ENCODE data around the gene LILRB3. TPM values are rescaled to one million over a fixed set of nuclear protein-coding genes. Genes with fewer than 3 reads are reported as not detected.
A peak's percentile ranks its signal among the peaks of the same experiment; 100 is the strongest.
"Not testable (repeated sequence)": the region's sequence is repeated elsewhere in the genome, so short reads cannot be mapped to it uniquely, and the experiment has no call there.

Gene LILRB3
- 1 to 10 TPM in 3 of 4 donors, under 1 TPM in 1; 0.47 to 2.2 (median 1.3) TPM for polyA plus RNA-seq (ENCODE audit: insufficient read length in 4 of 4)

DNA sequence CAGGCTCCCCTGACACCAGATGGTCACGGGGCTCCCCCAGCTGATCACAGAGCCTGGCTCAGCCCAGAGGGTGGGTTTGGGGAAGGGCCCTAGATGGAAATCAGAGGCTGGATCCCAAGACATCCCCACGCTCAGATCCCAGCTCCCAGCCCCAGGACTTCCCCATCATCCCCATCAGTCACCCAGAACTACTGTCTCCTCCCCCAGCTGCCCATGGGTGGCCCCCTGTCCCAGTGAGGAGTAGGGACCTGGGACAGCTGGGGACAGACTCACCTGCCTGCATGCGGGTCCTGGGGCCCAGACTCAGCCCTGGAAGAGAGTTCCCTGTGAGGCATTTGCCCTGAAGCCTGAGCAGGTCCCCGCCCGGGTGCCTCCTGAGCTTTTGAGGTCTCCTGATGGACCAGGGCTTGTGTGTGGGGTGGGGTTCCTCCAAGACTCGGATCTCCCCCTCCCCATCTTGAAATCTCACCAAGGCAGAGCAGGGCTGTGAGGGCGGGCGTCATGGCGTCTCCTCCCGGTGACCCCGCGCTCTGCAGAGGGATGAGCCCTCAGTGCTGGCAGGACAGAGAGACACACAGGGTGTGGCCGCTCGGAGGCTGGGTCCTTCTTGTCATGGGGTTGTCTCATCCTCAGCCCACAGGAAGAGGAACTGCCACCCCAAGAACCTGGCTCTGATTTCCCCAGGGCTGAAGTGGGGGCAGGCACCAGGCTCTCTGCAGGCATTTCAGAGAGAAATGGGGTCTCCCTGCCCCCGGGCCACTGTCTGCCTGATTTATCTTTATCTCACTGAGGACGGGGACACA lies at the start of gene LILRB3:
Gene LILRB3 (minus strand): TSS at position 534 of the 803 bp plus-strand sequence. CDS start 31 bp downstream, at position 503.
- not testable (repeated sequence) for DNase-seq (ENCODE audit: low read depth in 4 of 4, low spot score in 2 of 4)

DNA sequence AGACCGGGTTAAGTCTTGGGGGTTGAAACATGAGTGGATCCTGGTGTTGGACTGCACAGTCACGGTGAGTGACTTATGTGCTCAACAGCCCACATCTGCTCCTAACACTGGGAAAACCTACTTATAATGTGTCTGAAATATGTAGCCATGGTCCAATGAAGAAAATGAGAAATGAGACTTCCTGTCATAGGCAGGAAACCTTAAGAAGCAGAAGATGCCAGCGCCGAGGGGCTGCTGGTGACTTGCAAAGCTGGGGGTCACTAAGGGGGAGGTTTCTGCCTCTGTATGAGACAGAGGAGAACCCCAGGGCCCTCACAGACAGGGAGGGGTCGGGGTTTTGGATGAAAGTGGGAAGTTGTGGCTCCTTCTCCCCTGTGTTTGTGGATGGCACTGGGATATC lies 49.4 kb upstream of the LILRB3 start:
- not testable (repeated sequence) for DNase-seq (ENCODE audit: low read depth in 4 of 4, low spot score in 2 of 4)

DNA sequence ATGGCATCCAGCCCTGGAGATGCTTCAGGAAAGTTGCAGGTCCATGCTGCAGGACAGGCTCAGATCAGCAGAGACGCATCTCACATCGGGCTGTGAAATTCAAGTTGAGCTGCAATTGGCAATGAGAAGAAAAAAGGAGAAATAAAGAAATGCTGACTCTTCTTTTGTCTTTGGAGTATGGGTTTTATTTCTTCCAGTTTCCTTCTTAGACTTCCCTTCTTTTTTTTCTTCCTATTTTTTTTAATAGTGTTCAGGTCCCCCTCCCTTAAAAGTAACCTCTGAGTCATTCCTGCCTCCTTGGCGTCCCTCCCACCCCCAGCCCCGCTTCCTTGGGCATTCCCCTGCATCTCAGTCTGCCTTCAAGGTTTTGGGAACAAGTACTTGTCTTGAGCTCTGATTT lies 48.8 kb upstream of the LILRB3 start:
- DNase-seq (ENCODE audit: low read depth in 4 of 4, low spot score in 2 of 4) = not testable (repeated sequence)

GRCh38 chr19:54271106-54271505 lies 48.3 kb upstream of the LILRB3 start:
- DNase-seq (ENCODE audit: low read depth in 4 of 4, low spot score in 2 of 4) = no peak

DNA sequence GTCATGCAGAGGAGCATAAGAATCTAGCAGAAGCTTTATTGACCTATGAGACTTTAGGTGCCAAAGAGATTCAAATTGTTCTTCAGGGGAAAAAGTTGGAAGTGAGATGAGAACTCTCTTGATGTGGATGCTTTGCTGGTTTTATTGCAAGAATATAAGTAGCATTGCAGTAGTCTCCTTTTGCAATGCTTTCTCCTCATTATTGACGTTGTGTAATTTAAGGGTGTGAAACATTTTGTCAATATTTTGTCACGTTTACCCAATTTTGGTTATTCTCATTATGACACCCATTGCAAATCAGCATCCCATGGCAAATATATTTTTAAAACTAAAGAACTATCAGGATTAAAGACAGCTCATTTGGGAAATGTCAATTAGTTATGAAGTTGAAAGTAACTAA lies 46.1 kb upstream of the LILRB3 start:
- DNase-seq (ENCODE audit: low read depth in 4 of 4, low spot score in 2 of 4) = no peak

DNA sequence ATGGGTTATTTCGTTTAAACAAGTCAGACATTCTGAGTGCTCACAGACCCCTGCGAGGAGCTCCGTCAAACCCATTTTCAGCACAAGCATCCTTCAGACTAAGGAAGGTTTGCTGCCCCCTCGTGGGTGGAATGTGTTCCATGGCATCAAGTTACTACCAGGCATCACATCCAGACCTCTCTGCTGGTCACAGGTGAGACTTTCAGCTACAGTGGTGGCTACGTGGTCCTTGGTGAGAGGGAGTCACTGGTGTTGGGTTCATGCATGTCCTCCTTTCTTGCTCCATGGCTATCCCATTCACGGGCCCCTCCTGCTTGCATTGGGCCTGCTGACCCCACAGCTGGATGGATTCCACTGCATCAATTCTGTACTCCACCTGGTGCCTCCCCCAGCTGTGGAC lies 43.3 kb upstream of the LILRB3 start:
- peak; percentile 58 to 85 (median 64) for DNase-seq (ENCODE audit: low read depth in 4 of 4, low spot score in 2 of 4)

- DNase-seq (ENCODE audit: low read depth in 4 of 4, low spot score in 2 of 4) = no peak
Measured at GRCh38 chr19:54262470-54262869, 39.7 kb upstream of the LILRB3 start.

DNA sequence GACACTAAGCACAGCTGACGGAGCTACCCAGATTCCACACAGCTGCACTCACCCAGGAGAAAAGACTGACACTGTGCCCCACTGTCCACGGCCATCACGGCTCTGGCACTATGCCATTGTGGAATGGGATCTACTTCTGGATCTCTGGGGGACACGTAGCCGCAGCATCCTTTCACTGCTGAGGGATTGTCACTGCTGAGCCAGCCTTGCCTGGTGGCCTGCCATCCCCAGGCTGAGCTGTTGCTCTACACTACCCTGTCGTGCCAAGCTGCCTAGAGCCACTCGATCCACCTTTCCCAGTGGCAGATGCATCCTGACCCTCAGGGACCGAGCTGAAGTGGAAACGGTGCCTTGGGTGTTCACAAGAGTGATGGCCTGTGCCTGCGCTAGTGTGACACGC lies 39.3 kb upstream of the LILRB3 start:
- no peak for DNase-seq (ENCODE audit: low read depth in 4 of 4, low spot score in 2 of 4)

- no peak for DNase-seq (ENCODE audit: low read depth in 4 of 4, low spot score in 2 of 4)
Measured at GRCh38 chr19:54257116-54257480, 34.3 kb upstream of the LILRB3 start, which contains the start of gene LILRB5. Gene LILRB5, minus strand, starts transcription at chr19:54257273. Its CDS starts 80 bp downstream, at chr19:54257193.

GRCh38 chr19:54256250-54257115 lies 33.7 kb upstream of the LILRB3 start:
- no peak for DNase-seq (ENCODE audit: low read depth in 4 of 4, low spot score in 2 of 4)

DNA sequence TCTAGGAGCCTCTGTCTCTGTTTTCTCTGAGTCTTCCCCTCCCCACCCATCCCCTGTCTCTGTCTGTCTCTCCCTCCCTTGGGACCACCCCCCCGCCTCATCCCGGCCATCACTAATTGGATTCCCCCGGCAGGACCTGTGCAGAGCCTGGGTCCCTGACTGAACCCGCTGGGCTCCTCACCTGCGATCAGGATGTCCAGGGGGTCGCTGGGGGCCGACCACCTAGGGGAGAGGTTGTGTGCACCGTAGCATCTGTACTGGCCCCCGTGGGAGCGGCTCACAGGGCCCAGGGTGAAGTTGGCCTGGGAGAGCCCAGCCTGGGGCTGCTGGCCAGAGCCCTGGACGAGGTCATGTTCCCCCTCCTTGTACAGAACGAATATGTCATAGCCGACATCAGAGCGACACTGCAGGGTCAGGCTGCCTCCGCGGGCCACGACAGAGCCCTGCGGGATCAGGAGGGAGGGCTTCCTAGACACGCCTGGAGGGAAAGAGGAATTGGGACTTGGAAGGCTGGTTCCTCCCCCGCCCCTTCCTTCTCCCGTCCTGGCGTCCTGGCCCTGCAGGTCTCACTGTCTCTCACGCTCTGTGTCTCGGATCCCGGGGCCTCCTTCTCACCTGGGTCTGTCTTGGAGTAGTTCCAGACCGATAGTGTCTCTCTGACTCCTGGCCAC lies 32.4 kb upstream of the LILRB3 start:
- no peak for DNase-seq (ENCODE audit: low read depth in 4 of 4, low spot score in 2 of 4)

- no peak for DNase-seq (ENCODE audit: low read depth in 4 of 4, low spot score in 2 of 4)
Measured at GRCh38 chr19:54254195-54254906, 31.5 kb upstream of the LILRB3 start.

DNA sequence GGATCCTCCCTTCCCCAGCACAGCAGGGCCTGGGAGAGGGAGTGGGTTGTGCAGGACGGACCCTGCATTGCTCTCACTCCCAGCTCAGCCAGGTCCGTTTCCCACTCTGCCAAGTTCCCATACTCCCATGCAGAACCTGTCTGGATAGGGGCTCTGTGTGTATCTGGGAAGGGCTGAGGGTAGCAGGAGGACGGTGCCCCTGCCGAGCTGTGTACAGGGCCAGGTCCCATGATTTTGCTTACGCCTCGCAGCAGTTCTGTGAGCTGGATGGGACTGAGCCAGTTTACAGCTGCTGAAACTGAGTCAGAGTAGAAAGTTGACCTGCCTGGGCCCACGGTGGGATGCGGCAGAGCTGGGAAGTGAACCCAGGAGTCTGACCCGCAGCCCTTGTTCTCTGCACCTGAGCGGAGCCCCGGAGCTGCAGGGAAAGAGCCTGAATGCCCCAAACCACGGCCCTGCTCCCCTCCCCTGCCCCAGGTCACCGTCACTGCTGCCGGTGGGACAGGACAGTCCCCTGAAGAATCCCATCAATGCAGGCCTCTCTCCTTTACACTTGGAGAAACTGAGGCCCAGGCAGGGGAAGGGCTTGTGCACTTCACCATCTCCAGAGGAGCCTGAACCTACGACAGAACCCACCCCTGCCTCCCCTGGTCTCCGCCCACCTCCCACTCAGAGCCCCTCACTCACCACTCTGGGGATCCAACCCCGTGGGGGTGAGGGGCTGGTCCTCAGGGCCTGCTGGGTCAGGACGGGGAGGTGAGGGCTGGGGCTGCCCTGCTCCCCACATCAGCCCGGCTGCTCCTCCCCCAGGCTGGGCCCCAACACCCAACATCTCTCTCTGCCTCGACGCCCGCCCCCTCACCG lies 30.8 kb upstream of the LILRB3 start:
- DNase-seq (ENCODE audit: low read depth in 4 of 4, low spot score in 2 of 4) = no peak

DNA sequence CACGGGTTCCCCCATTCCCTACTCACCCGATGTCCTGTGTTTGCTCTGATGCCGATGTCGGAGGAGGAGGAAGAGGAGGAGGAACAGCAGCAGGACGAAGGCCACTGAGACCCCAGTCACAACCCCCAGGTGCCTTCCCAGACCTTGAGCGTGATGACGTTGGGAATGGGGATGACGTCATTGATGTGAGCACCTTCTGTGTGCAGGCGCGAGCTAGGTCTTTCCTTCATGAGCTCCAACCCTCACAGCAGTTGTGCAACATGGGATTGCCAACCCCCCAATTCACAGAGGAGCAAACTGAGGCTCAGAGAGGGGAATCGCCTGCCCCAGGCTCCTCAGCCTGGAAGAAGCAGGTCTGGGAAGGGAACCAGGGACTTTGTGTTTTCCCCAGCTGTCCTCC lies 30.0 kb upstream of the LILRB3 start:
- no peak for DNase-seq (ENCODE audit: low read depth in 4 of 4, low spot score in 2 of 4)

GRCh38 chr19:54252243-54252642 lies 29.4 kb upstream of the LILRB3 start:
- no peak for DNase-seq (ENCODE audit: low read depth in 4 of 4, low spot score in 2 of 4)

DNA sequence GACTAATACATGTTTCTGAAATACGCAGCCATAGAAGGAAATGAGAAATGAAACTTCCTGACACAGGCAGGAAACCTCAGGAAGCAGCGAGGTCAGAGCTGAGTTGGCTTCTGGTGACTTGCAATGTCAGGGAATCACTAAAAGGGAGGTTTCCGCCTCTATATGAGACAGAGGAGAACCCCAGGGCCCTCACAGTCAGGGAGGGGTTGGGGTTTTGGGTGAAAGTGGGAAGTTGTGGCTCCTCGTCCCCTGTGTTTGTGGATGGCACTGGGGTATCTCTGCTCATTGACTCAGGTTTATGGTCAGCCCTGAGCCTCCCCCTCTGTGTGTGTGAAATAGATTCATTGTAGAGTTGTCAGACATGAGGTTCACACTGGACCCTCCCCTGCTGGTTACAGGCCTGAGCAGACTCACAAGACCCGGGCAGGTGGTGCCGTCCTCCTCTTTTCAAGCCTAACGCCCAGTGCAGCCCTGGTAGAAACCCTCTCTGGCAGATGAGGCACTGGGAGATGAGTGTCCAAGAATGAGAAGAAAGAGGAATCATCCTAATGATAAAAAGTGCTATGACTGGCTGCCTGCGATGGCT lies 25.3 kb upstream of the LILRB3 start:
- no peak for DNase-seq (ENCODE audit: low read depth in 4 of 4, low spot score in 2 of 4)

GRCh38 chr19:54247106-54247930 lies 24.5 kb upstream of the LILRB3 start:
- no peak for DNase-seq (ENCODE audit: low read depth in 4 of 4, low spot score in 2 of 4)

DNA sequence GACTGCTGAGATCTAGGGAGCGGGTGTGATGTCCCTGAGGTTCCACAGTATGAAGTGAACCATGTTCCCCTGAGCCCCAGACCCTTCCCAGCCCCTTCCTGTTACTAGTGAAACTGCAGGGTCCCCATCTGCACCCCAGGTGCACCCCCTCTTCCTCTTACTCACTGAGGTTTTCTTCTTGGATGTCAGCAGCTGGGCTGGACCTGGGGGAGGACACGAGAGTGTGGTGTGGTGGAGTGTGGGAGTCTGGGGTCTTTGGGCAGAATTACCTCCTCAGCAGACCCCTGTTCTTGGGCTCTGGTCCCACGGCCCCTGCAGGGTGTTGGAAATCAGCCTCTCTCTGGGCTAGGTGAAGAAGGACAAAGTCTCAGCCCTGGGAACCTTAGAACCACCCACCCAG lies 23.1 kb upstream of the LILRB3 start:
- DNase-seq (ENCODE audit: low read depth in 4 of 4, low spot score in 2 of 4) = no peak

All from left renal cortex interstitium (tissue), 4 donors.